T-helper 2 cell treated with Interferon-gamma antibody and Interleukin-4, amounts not matched to agents 5 μg/mL and 100 μg/mL, for 36 hours (primary cell): ENCODE measurements around the gene IMP3.
A peak's percentile ranks its signal among the peaks of the same experiment; 100 is the strongest.

Experiments
- DNase-seq: peaks from one replicate; pipeline ENCODE4 v3.0.0; 2021; ENCODE audit warnings: low spot score
- H3K27ac Mint-ChIP-seq: one replicate; pipeline ENCODE4 v1.8.0; 2021; ENCODE audit warnings: mild to moderate bottlenecking, mixed read lengths
- H3K27me3 Mint-ChIP-seq: one replicate; pipeline ENCODE4 v1.8.0; 2021; ENCODE audit warnings: low read depth, mixed read lengths
- H3K36me3 Mint-ChIP-seq: one replicate; pipeline ENCODE4 v1.8.0; 2021; ENCODE audit warnings: low read depth, mixed read lengths
- H3K4me1 Mint-ChIP-seq: one replicate; pipeline ENCODE4 v1.8.0; 2021; ENCODE audit warnings: low read depth, mixed read lengths
- H3K4me3 Mint-ChIP-seq: one replicate; pipeline ENCODE4 v1.8.0; 2022; ENCODE audit warnings: mild to moderate bottlenecking, moderate library complexity, mixed read lengths
- H3K9me3 Mint-ChIP-seq: one replicate; pipeline ENCODE4 v1.8.0; 2021; ENCODE audit warnings: mixed read lengths

Gene IMP3

GRCh38 chr15:75596703-75597345 is 43.2 kb downstream of the IMP3 start:
- H3K9me3 Mint-ChIP-seq = no peaks in the 10 kb centered on the region
- DNase-seq = no peak
- H3K36me3 Mint-ChIP-seq = peaks cover 55% of the 10 kb centered on the region
- peak overlapping the region; percentile 79 for H3K4me3 Mint-ChIP-seq
- peak overlapping the region; percentile 84 for H3K27ac Mint-ChIP-seq
- no peaks in the 10 kb centered on the region for H3K27me3 Mint-ChIP-seq
- H3K4me1 Mint-ChIP-seq = peaks cover 38% of the 10 kb centered on the region

DNA sequence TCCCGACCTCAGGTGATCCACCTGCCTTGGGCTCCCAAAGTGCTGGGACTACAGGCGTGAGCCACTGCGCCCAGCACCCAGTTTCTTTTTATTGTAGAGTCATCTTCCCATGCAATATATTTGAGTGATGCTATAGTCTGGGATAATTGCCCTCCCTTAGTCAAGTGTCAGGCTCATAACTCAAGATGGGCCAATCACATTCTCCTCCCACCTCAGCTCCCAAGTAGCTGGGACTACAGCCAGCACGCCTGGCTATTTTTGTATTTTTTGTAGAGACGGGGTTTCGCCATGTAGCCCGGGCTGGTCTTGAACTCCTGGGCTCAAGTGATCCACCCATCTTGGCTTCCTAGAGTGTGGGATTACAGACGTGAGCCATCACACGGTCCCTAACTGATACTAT is 45.7 kb downstream of the IMP3 start:
- Mint-ChIP-seq H3K27ac (no peak overlapping the region), H3K27me3 (no peaks in the 10 kb centered on the region)

DNA sequence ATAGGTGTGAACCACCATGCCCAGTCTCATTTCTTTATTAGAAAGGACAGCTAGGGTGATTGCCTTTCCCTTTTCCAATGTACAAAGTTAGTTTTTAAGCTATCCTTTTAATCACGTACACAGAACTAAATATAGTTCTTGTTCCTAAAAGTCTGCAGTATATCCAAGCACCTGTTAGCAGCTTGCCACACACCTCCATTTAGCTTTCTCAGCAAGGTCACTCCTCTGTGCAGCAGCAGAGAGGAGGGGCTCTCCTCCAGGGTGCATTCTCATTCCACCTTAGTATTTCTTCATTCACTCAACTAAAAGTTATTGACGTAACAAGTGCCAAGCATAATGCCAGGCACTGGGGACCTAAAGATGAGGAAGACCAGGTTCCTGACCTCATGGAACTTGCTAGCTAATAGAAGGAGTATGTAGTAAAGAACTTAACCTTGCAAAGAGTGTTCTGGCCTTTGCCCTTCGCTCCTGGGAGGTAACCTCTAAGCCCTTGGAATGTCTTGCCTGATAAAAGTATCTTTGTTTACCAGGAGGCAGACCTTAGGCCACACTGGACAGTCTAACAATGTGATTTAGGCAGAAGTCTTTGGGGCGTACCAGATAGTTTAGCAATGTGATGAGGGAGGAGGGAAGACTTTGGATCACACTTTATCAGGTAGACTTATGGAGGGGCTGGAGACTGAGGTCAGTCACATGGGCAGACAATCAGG is 48.2 kb downstream of the IMP3 start:
- no peak overlapping the region for H3K27ac Mint-ChIP-seq
- H3K9me3 Mint-ChIP-seq = no peaks in the 10 kb centered on the region
- H3K4me3 Mint-ChIP-seq = no peak overlapping the region
- no peak for DNase-seq
- peaks cover 29% of the 10 kb centered on the region for H3K4me1 Mint-ChIP-seq
- H3K27me3 Mint-ChIP-seq = no peaks in the 10 kb centered on the region
- H3K36me3 Mint-ChIP-seq = peaks cover 50% of the 10 kb centered on the region

More for the DNA sequence above, 45.7 kb downstream of the IMP3 start:
- no peak for DNase-seq
- H3K4me3 Mint-ChIP-seq = no peak overlapping the region
- no peaks in the 10 kb centered on the region for H3K9me3 Mint-ChIP-seq
- H3K36me3 Mint-ChIP-seq = peaks cover 52% of the 10 kb centered on the region
- peaks cover 45% of the 10 kb centered on the region for H3K4me1 Mint-ChIP-seq

DNA sequence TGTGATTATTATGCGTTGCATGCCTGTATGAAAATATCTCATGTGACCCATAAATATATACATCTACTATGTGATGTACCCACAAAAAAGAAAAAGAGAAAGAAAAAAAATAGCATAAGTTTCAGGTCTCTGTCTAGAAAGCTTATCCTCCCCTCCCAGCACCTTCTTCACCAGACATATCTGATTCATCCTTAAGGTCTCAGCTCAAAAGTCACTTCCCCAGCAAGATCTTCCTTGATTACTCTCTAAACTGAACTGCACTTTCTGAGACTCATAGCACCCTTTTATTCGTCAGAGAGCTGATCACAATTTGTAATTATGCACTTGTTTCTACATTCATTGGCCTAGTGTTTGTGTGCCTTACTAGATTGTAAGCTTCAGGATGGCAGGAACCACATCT is 49.8 kb downstream of the IMP3 start:
- peak overlapping the region; percentile 64 for H3K27ac Mint-ChIP-seq

More for the DNA sequence above, 49.8 kb downstream of the IMP3 start:
- Mint-ChIP-seq H3K9me3 (no peaks in the 10 kb centered on the region), H3K4me3 (no peak overlapping the region), H3K36me3 (peaks cover 46% of the 10 kb centered on the region), H3K27me3 (no peaks in the 10 kb centered on the region), H3K4me1 (peaks cover 19% of the 10 kb centered on the region)
- DNase-seq = no peak
